Esophagus muscularis mucosa (tissue), 4 donors: ENCODE measurements around the gene ITPR2. TPM values are rescaled to one million over a fixed set of nuclear protein-coding genes. Genes with fewer than 3 reads are reported as not detected.

Source experiments
- DNase-seq: peaks from one replicate; pipeline ENCODE4 v3.0.0-alpha.2; 2017; ENCODE audit errors: extremely low spot score
- H3K27ac ChIP-seq, 4 donors: fragments of 200-600 bp; sonication (generic); replicated peaks in 1 of 4; 1 replicate in 3 of 4; 2 replicates in 1 of 4; pipeline ENCODE4 v1.5.1; 2016 to 2019; ENCODE audit warnings: mild to moderate bottlenecking in 1 of 4
- H3K27me3 ChIP-seq, 4 donors: fragments of 200-600 bp; sonication (generic); one replicate each; pipeline versions ENCODE4 v1.5.1 to v1.6.0; 2016 to 2019
- H3K36me3 ChIP-seq, 4 donors: fragments of 200-600 bp; sonication (generic); one replicate each; pipeline ENCODE4 v1.5.1; 2016 to 2019
- H3K4me1 ChIP-seq, 4 donors: fragments of 200-600 bp; sonication (generic); one replicate each; pipeline ENCODE4 v1.5.1; 2016 to 2019
- H3K4me3 ChIP-seq, 4 donors: fragments of 200-600 bp; sonication (generic); 1 replicate in 2 of 4; 2 replicates in 2 of 4; pipeline ENCODE4 v1.5.1; 2016 to 2019; ENCODE audit warnings: mild to moderate bottlenecking in 4 of 4, moderate library complexity in 1 of 4
- H3K9me3 ChIP-seq, 4 donors: fragments of 200-600 bp; sonication (generic); 1 replicate in 3 of 4; 2 replicates in 1 of 4; pipeline ENCODE4 v1.5.1; 2016 to 2019
- CTCF ChIP-seq, 3 experiments: fragments of 200-600 bp in 2 of 3; fragments of 450-650 bp in 1 of 3; sonication (generic) in 2 of 3; IDR thresholded peaks; one replicate each; pipeline ENCODE4 v1.5.1; 2017 to 2019; ENCODE audit warnings: antibody characterized with exemption in 3 of 3, mild to moderate bottlenecking in 2 of 3, moderate library complexity in 1 of 3
- EP300 ChIP-seq: sonication (generic); formaldehyde crosslinking; IDR thresholded peaks from one replicate; pipeline ENCODE4 v1.6.1; 2017; ENCODE audit warnings: antibody characterized with exemption
- POLR2A ChIP-seq: fragments of 450-650 bp; IDR thresholded peaks from one replicate; pipeline ENCODE4 v1.6.1; 2017; ENCODE audit warnings: antibody characterized with exemption, moderate library complexity, mild to moderate bottlenecking, low read depth
- POLR2AphosphoS5 ChIP-seq, 2 donors: sonication (generic); formaldehyde crosslinking; IDR thresholded peaks; one replicate each; pipeline ENCODE4 v1.6.1; 2017; ENCODE audit warnings: antibody characterized with exemption in 2 of 2
- WGBS: methylation state at CpG from one replicate; pipeline ENCODE4 v1.1.5; 2018; 5-methylcytosine and 5-hydroxymethylcytosine counted together
- intact Hi-C: fragments of 100-400 bp; cut with DNase I; formaldehyde crosslinking; loops from one replicate; pipeline ENCODE4 v1.15.1; 2023
- total RNA-seq, 4 donors: library from RNA; depleted of rRNA; stranded (reverse); fragments of >200 nt; gene quantifications; one replicate each; pipeline versions ENCODE4 v1.1.0 to v1.2.1, GENCODE V29; 2016

ITPR2 gene
- total RNA-seq, 4 donors from 2014 or later = 23.7 to 26.6 (median 25.4) TPM

- WGBS = 76% methylated on average over 13 of the region's 13 CpGs
- peak overlapping the region in 1 of 4 donors; percentile 35 for H3K4me3 ChIP-seq
- H3K4me1 ChIP-seq = peaks cover 15 to 26% (median 19%) of the 10 kb centered on the region in 4 donors
- H3K9me3 ChIP-seq = no peaks in the 10 kb centered on the region
- intact Hi-C loops = loop anchor here (10.0 kb wide), 2 partner anchors 54 to 106 kb away; no protein-coding TSS in a partner anchor
- no peak overlapping the region for H3K27ac ChIP-seq
- no peaks in the 10 kb centered on the region for H3K36me3 ChIP-seq
- DNase-seq = no peak
- no peak for TF ChIP-seq CTCF (IDR thresholded peaks at IDR 0.05)
- TF ChIP-seq EP300 = no peak
- H3K27me3 ChIP-seq = no peaks in the 10 kb centered on the region
Measured at GRCh38 chr12:26830783-26831551, 2.0 kb downstream of the ITPR2 start.

DNA sequence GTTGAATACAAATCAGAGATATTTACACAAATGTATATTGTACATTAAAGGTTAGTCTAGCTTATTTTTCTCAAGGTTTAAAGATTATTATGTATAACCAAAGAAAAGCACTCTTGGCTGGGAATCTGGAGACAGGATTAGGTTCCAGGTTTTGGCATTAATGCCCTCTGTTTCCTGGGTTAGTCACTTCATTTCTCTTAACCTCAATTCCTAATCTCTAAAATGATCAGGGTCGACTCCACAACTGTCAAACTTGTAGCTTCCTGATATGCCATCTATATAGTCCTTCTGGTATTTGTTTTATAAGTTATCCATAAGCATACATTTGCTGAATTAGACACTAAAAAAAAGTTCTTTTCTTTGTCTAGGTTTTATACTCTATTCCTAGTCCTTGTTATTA is 2.6 kb downstream of the ITPR2 start:
- Histone ChIP-seq H3K9me3 (no peaks in the 10 kb centered on the region), H3K27me3 (no peaks in the 10 kb centered on the region), H3K27ac (no peak overlapping the region), H3K4me3 (no peak overlapping the region), H3K4me1 (peaks cover 15 to 26% (median 19%) of the 10 kb centered on the region in 4 donors), H3K36me3 (no peaks in the 10 kb centered on the region)
- WGBS = 65% methylated on average over 1 of the region's 1 CpG
- no peak for TF ChIP-seq POLR2AphosphoS5 (IDR thresholded peaks at IDR 0.05)
- no peak for TF ChIP-seq POLR2A
- TF ChIP-seq CTCF (IDR thresholded peaks at IDR 0.05) = no peak
- no peak for TF ChIP-seq EP300
- intact Hi-C loops = loop anchor here (10.0 kb wide), 2 partner anchors 54 to 106 kb away; no protein-coding TSS in a partner anchor
- DNase-seq = no peak

- TF ChIP-seq EP300 = no peak
- no peak for TF ChIP-seq POLR2AphosphoS5 (IDR thresholded peaks at IDR 0.05)
- no peak for TF ChIP-seq POLR2A
- TF ChIP-seq CTCF (IDR thresholded peaks at IDR 0.05) = no peak
- Histone ChIP-seq H3K4me3 (no peak overlapping the region), H3K9me3 (no peaks in the 10 kb centered on the region), H3K36me3 (no peaks in the 10 kb centered on the region), H3K27me3 (no peaks in the 10 kb centered on the region), H3K27ac (no peak overlapping the region), H3K4me1 (peaks cover 9 to 19% (median 15%) of the 10 kb centered on the region in 4 donors)
- no peak for DNase-seq
- intact Hi-C loops = no loop called here
- WGBS = 89% methylated on average over 7 of the region's 7 CpGs
Measured at GRCh38 chr12:26828280-26829073, 4.5 kb downstream of the ITPR2 start.

- H3K4me1 ChIP-seq = peaks cover 8 to 25% (median 15%) of the 10 kb centered on the region in 4 donors
- TF ChIP-seq POLR2A (no peak), EP300 (no peak), CTCF (IDR thresholded peaks at IDR 0.05) (no peak), POLR2AphosphoS5 (IDR thresholded peaks at IDR 0.05) (no peak)
- 100% methylated on average over 5 of the region's 5 CpGs for WGBS
- intact Hi-C loops = no loop called here
- no peak overlapping the region for H3K27ac ChIP-seq
- no peak for DNase-seq
- no peaks in the 10 kb centered on the region for H3K9me3 ChIP-seq
- H3K36me3 ChIP-seq = no peaks in the 10 kb centered on the region
- no peak overlapping the region for H3K4me3 ChIP-seq
- no peaks in the 10 kb centered on the region for H3K27me3 ChIP-seq
Measured at GRCh38 chr12:26826437-26826836, 6.6 kb downstream of the ITPR2 start.
